ENCODE measurements around the gene PPARGC1A.
A peak's percentile ranks its signal among the peaks of the same experiment; 100 is the strongest.

Gene PPARGC1A, protein sequence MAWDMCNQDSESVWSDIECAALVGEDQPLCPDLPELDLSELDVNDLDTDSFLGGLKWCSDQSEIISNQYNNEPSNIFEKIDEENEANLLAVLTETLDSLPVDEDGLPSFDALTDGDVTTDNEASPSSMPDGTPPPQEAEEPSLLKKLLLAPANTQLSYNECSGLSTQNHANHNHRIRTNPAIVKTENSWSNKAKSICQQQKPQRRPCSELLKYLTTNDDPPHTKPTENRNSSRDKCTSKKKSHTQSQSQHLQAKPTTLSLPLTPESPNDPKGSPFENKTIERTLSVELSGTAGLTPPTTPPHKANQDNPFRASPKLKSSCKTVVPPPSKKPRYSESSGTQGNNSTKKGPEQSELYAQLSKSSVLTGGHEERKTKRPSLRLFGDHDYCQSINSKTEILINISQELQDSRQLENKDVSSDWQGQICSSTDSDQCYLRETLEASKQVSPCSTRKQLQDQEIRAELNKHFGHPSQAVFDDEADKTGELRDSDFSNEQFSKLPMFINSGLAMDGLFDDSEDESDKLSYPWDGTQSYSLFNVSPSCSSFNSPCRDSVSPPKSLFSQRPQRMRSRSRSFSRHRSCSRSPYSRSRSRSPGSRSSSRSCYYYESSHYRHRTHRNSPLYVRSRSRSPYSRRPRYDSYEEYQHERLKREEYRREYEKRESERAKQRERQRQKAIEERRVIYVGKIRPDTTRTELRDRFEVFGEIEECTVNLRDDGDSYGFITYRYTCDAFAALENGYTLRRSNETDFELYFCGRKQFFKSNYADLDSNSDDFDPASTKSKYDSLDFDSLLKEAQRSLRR

DNA sequence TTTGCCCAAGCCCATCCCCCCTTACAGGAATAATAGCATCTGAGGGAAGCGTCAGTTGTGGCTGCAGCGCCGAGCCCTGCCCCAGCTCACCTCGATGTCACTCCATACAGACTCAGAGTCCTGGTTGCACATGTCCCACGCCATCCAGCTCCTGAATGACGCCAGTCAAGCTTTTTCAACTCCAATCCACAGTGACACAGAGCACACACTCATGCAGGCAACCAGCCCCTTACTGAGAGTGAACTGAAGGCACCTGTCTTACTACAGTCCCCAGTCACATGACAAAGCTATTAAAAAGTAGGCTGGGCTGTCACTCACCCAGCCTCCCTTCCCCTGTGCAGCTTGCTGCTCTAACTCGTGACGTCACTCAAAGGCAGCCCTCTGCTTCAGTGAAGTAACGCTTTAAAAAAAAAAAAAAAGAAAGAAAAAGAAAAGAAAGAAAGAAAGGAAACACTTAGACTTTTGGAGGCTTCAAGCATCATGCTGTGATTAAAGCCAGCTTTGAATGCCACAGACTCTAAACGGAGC, at the start of gene PPARGC1A:
Gene PPARGC1A, minus strand, starts transcription at position 234 of the 528 bp plus-strand sequence. Its CDS starts 90 bp downstream, at position 144.
- peak; percentile 82 for DNase-seq (ENCODE audit: low spot score)

DNA sequence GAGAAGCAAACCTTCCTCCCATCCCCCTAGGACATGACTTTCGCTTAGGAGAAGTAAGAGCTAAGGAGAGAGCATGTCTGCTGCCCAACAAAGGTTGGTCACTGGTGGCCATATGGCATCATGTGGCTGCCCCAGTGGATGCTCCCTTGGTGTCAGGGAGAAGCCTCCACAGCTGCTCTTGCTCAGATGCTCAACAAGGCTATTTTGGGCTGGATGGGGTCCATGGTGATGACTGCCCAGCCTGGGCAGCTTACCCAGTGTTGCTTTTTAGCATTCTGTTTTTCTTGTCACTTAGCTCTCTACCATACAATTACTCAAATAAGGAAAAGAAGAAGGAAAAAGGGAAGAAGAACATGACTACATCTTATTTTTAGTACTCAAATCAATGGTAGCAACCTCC, 48.9 kb upstream of the PPARGC1A start:
- peak; percentile 21 for DNase-seq (ENCODE audit: low spot score)

DNA sequence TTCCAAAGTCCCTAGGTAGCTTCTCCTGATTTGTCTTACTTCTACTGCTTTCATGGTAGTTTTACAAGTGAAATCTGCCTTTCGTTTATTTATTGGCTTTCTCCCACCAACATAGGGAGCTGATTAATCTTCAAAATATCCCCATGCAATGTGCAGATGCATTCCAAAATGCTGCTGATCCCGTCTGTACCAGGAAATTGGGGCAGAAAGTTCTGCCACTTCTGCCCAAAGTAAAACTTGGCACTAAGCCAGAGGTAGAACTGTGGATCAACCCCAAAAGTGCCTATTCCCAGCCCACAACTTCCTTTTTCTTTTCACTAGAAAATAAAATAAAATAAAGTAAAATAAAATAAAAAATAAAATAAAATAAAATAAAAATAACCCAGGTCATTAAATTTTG, 47.3 kb upstream of the PPARGC1A start:
- DNase-seq (ENCODE audit: low spot score) = no peak

DNA sequence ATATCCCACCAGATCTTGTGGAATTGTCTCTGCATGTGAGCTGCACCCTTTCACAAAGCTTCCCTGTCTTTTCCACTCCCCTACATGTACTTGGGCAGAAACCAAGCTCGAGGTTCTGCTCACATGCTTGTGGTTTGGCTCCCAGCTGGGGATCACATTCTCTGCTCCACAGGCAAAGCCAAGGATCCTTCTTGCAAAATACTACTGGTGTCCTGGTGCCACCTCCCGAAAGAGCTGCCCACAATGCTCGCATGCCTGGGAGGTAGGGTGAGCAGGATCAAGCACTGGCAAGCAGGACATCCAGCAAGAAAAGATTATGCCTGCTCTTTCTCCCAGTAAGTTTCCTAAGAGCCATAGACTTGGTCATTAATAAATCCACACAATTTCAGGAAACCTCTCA, 45.1 kb upstream of the PPARGC1A start:
- peak; percentile 33 for DNase-seq (ENCODE audit: low spot score)

DNA sequence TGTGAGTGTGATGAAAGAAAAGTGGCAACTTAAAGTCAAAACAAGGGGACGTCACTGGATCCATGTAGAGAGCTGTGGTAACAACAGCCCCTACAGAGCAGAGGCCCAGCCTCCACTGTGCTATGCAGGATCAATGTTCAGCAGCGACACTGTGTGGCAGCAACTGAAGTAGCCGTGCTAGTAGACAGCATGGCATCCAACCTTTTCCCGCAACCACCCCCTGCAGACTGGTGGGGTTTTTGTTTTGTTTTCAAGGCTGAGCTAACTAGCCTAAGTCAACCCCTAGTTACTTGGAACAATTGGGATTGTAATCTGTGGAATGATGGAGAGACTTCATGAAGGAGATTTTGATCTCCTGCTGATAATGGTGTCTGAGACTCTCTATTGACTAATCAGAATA, 44.4 kb upstream of the PPARGC1A start:
- no peak for DNase-seq (ENCODE audit: low spot score)

DNA sequence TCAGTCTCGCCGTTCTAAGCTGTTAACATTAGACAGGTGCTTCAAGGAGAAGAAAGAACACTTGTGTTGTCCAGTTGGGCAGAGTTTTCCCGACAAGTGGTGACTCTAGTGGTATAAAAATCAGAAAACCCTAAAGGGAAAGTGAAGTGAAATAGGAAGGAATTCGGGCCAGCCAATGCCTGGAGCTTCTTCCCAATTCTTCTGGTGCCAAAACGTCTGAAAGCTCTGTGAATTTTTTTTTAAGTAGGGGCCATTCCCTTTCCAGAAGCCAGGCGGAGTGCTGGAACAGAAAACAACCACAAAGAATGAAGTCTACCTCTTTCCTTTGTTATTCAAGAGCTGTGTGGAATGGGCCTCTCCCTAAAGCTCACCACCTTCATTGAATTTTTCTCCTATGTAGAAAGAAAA, 43.1 kb upstream of the PPARGC1A start:
- peak; percentile 16 for DNase-seq (ENCODE audit: low spot score)

DNA sequence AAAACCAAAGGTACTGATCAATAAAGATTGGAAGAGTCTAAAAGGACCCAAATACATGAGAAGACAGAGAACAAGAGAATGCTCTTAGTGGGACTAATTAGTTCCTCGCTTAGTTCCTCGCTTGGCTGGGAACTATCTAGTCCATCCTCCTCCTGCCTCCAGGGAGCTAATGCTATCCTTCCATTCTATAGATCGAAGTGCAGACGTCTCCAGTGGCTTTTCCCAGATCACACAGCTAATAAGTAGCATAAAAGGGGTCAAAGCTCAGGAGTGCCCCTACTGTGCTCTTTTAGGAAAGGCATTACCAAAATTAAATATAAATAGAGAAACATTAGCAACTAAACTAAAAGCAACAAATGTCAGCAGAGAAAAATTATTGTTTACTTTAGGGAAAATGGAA, 42.3 kb upstream of the PPARGC1A start:
- DNase-seq (ENCODE audit: low spot score) = no peak

DNA sequence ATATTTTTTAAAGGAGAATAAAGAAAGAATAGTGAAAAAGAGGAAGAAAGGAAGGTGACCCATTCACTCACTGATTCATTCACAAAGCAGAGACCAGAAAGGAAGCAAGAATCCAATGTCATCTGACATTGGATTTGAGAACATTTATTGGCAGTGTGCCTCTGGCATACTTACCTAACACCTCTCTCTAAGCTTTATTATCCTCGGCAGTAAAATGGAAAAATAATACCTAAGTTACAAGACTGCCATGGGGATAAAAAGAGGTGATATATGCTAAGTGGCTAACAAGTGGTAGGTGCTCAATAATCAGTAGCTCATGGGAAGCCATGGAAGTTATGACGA, 41.6 kb upstream of the PPARGC1A start:
- no peak for DNase-seq (ENCODE audit: low spot score)

DNA sequence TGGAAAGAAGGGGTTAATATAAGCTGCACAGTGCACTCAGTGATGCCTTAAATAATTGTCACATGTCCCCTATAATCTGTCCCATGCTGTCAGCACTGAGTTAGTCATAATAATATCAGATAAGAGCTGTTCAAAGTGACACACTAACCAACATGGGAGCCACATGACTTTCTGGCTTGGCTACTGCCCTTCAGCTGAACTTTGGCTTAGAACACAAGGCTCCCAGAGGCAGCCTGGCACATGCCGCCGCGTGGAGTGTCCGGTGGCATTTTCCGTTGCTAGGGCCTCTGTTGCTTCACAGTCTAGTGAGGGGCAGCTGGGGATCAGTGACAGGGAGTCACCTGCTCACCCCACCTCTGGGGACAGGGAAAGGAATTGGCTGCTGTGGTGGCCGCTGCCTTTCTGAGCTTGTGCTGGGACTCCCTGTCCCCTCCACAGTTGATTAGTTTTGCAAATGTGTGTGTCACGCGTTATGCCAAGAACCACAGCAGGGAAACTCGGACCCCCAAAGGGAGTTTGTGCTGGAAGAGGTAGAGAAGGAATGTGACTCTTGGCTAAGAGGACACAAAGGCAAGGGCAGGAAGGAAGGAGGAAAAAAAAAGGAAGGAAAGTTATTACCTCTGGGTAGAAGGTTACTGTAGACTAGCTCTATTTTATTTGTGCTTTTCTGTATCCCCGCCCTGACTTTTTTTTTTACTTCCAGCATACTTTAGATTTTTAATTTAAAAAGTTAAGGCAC, 41.1 kb upstream of the PPARGC1A start:
- peak; percentile 64 for DNase-seq (ENCODE audit: low spot score)

DNA sequence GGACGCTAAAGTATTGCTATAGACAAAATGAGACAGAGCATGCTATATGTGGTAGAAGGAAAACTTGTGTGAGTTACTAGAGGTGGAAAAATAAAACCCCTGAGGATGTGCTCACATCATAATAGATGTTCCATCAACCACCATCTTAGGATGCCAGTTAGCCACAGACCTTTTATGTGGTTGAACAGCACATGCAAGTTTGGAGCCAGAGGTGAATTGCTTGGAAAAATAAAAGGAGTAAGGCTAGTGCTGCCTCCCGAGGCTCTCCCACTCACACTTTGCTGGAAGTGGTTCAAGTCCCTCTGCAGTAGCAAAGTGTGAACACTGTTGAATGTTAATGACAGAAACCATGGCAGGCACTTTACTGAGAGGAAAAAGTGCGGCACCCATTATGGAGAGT, 39.4 kb upstream of the PPARGC1A start:
- no peak for DNase-seq (ENCODE audit: low spot score)

DNA sequence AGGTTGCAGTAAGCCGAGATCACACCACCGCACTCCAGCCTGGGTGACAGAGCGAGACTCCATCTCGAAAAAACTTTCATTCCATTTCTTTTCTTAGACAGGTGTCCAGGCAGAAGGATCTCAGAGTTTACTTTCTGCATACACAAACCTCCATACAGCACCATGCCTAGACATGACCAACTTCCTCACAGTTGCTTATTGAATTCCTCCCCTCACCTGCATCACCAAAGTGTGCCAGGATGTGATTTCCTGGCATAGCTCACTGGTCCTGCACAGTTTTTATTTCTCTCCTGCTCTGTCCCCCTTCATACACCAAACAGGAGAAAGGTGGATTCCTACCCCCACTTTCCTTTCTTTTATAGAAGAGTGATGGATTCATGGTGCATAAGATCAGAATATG, 34.7 kb upstream of the PPARGC1A start:
- no peak for DNase-seq (ENCODE audit: low spot score)

DNA sequence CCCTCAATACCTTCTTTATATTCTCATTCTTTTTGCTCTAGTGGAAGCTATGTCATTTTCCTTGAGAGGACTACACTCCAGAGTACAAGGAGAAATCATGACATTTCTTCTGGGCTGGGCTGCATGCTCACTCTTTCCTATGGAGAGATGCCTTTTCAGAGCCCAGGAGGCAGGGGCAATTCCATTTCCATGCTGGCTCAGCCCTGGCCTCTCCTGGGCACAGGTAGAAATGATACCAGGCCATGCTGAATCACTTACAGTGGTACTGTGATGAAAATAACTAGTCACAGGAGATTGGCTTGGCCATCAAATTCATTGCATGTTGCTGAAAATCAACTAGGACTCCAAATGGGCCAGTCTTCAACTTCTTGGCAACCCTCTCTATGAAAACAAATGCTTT, 34.0 kb upstream of the PPARGC1A start:
- DNase-seq (ENCODE audit: low spot score) = no peak

DNA sequence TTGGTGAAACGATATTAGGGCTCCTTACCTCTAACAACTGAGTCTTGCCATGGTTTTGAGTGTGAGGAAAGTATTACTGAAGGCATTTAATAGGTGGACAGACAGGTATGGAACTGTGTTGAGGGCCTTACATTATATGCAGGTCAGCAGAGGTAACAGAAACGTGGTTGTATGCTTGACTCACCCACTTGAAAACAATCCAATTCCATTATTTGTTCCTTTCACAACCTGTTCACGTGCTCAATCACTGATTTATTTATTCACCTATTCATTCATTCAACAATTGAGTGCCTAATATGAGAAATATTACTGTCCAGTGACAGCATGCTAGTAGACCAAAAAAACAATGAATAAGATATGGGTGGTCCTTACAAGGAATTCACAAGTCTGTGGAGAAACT, 33.3 kb upstream of the PPARGC1A start:
- DNase-seq (ENCODE audit: low spot score) = no peak

DNA sequence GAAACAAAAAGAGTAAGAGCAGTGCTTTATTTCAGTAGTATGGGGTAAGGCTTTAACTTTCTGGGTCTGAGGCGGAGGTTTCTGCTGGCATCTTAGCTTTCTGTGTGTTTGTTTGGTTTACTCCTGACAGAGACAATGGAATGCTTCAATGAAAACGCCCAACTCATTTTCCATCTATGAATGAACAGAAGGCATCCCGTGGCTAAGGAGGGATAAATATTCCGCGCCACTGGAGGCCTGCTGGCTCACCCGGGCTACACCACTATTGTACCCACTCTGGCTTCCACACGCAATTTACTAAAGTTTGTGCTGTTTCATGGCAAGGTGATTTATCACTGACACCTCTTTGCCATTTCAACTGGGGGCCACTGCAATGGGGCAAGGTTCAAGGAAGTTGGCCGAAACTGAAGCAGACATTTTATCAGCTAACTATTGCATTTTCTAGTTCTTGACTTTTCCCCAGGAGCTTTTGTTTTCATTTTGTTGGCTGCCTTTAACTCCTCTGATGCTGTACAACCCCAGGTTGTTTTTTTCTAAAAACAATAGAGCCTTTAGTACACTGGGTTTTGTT, 32.8 kb upstream of the PPARGC1A start:
- no peak for DNase-seq (ENCODE audit: low spot score)

DNA sequence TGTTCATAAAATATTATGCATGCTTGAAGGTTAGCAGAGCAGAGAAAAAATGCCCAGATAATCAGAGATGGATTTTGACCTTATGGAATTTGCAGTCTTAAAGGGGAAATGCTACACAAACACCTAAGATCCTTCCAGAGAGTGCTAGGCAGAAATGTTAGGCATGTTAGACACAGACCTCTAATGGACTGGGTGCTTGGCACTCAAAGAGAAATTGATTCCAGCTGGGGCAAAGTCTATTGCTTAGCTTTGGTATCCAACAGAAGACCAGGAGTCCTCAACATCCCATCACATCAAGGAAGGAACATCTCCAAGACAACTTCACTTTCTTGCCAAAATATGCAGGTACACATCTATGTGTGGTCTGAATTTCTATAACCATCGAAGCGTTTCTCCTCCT, 32.2 kb upstream of the PPARGC1A start:
- no peak for DNase-seq (ENCODE audit: low spot score)

DNA sequence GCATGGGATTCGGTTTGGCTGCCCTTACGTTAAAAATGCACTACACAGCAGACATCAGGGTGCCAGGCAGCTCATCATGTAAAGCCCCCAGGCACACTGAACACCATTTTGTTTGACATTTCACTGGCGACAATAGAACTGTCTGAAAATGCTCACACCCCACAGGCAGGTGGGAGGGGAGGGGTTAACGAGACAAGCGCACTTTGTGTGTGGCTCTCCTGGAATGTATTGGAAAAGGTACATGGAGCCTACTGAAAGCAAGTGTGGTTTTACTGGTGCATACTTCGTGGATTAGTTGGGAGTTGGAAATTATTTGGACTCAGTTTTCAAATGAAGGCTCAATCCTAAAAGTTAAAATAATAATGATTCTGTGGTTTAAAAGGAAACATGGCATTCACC, 31.6 kb upstream of the PPARGC1A start:
- DNase-seq (ENCODE audit: low spot score) = no peak

DNA sequence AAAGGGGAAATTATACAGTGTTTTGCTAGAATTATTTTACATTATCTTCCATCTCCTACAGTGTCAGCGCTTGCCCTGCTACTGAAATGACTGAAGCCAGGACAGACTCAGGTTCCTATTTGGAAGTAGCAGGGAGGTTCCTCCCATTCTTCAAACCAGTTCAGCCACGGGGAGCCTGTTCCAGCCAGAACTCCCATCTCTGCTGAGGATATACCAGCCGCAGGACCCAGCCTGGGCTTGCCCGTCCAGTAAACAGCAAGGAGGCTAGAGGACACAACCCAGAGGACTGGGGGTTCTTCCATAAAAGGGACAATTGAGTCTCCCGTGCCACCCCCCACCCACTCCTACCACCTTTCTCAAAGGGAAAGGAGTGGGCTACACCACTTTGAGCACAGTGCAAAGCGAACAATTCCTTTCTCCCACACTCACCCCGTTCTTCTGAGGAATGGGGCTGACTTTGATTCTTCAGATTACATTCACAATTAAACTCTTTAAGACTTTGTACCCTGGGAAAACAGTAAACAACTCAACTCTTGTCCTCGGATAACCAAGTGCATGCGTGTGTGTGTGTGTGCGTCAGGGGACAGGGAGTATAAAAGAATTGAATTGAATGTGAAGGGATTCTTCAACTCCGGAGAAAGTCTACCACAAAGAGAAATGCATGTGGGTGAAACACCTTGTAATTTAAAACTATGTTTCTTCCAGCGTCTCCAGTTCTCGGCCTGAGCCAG, 31.0 kb upstream of the PPARGC1A start:
- DNase-seq (ENCODE audit: low spot score) = no peak

DNA sequence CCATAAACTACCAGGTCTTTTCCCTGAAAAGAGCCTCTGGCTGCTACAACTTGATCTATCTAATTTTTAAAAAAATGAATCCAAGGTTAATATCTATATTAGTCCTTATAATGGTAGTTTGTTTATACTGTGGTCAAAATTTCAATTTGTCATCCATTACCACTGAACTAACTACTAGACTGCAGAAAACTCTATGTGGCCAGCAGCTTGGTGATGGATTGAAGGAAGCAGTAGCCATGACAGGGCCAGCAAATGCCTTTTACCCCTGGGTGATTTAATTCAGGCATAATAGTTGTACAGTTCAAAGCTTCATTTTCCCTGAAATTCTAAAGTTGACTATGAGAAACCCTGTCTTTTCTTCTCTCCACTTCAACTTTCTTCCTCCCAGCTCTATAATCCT, 30.4 kb upstream of the PPARGC1A start:
- no peak for DNase-seq (ENCODE audit: low spot score)

DNA sequence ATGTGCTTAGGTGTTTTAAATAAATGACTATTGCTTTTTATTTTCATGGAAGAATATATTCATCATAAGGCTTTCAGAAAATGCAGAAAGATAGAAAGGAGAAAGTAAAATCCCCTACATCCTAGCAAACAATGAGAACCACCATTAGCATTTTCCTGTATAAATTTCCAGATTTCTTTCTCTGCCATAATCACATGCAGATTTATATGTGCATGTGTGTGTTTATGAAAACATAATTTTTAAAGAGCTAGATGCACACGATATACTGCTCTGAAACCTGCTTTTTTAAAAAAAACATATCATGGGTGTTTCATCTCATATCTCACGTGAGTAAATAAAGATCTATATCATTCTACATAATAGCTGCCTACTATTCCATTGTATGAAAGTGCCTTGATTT, 26.4 kb upstream of the PPARGC1A start:
- DNase-seq (ENCODE audit: low spot score) = no peak

DNA sequence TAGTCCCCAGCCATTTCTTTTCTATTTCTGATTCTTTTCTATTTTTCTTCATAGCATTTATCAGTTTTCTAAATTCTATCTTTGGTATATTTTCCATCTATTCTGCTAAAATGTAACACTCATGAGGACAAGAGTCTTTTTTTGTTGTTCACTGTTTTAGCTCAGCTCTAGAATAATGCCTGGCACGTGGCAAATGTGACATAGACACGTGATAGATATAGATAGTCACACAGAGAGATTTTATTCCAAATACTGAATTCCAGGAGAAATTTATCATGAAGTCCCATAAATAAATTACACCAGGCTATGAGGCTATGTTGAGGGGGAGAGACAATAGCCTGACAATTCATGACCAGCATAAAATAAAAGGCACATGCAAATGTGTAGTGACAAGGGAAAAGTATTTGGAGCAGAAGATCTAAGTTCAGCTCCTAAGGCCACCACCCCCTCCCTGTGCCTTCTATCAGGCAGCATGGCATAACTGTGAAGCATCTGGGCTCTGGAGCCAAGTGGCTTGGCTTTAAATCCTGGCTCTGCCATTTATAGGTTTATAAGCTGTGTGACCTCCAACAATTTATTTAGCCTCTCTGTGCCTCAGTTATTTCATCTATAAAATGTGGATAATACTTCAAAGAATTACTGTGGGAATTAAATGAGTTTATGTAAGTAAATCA, 25.7 kb upstream of the PPARGC1A start:
- DNase-seq (ENCODE audit: low spot score) = no peak

All from Ammon's horn (tissue), 1 donor.